Vagina (tissue), 2 donors: ENCODE data around the gene PCARE.

Experiments used
- CTCF ChIP-seq, 3 experiments: fragments of 450-650 bp in 2 of 3; fragments of 200-600 bp in 1 of 3; sonication (generic) in 1 of 3; IDR thresholded peaks; one replicate each; pipeline ENCODE4 v1.5.1; 2017 to 2019; ENCODE audit warnings: antibody characterized with exemption in 3 of 3, mild to moderate bottlenecking in 2 of 3, moderate library complexity in 2 of 3
- POLR2AphosphoS5 ChIP-seq, 2 donors: sonication (generic); formaldehyde crosslinking; IDR thresholded peaks; one replicate each; pipeline ENCODE4 v1.9.0; 2017; ENCODE audit warnings: antibody characterized with exemption in 2 of 2, mild to moderate bottlenecking in 2 of 2, low read depth in 1 of 2; ENCODE audit not compliant: insufficient read depth in 1 of 2

- TF ChIP-seq POLR2AphosphoS5 (IDR thresholded peaks at IDR 0.05; ENCODE audit: insufficient read depth in 1 of 2, low read depth in 1 of 2) = no peak
- no peak for TF ChIP-seq CTCF (IDR thresholded peaks at IDR 0.05)
Measured at GRCh38 chr2:29033172-29033571, 41.2 kb downstream of the PCARE start.
